ENCODE measurements around the gene PITRM1.

PITRM1 gene

DNA sequence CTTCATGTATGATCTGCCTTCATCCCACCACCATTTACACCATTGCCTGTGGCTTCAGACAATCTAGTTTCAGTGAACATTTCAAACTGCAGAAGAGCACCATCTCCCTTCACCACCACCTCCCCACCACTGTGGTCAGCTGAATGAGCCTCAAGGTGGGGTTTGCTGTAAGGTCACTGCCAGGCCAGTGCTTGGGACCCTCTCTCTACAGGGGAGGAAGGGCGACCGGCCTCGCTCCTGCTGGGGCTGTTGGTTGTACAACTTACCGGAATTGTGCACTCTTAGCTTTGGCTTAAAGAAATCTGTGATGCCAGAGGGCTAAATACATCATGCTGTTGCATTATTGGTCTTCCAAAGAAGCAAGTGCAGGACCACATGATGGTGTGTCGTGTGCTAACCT lies 78.6 kb downstream of the PITRM1 start:
- H3K36me3 ChIP-seq (replicated peaks), result peaks cover 4% of the 10 kb centered on the region
- TF ChIP-seq, protein P1, sequence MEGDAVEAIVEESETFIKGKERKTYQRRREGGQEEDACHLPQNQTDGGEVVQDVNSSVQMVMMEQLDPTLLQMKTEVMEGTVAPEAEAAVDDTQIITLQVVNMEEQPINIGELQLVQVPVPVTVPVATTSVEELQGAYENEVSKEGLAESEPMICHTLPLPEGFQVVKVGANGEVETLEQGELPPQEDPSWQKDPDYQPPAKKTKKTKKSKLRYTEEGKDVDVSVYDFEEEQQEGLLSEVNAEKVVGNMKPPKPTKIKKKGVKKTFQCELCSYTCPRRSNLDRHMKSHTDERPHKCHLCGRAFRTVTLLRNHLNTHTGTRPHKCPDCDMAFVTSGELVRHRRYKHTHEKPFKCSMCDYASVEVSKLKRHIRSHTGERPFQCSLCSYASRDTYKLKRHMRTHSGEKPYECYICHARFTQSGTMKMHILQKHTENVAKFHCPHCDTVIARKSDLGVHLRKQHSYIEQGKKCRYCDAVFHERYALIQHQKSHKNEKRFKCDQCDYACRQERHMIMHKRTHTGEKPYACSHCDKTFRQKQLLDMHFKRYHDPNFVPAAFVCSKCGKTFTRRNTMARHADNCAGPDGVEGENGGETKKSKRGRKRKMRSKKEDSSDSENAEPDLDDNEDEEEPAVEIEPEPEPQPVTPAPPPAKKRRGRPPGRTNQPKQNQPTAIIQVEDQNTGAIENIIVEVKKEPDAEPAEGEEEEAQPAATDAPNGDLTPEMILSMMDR (IDR thresholded peaks at IDR 0.05; ENCODE audit: low read depth, low read length, missing control alignments), result no peak
- H3K27me3 ChIP-seq (replicated peaks), result no peaks in the 10 kb centered on the region
- H3K4me3 ChIP-seq (ENCODE audit: low read depth, low read length), result no peak overlapping the region
- H3K27ac ChIP-seq, result peak overlapping the region; percentile 99
- no peak for DNase-seq
- in situ Hi-C loops (cut with HindIII; ENCODE audit: low pct_ligation_motif_present, low sequenced_read_pairs), result no loop called here

DNA sequence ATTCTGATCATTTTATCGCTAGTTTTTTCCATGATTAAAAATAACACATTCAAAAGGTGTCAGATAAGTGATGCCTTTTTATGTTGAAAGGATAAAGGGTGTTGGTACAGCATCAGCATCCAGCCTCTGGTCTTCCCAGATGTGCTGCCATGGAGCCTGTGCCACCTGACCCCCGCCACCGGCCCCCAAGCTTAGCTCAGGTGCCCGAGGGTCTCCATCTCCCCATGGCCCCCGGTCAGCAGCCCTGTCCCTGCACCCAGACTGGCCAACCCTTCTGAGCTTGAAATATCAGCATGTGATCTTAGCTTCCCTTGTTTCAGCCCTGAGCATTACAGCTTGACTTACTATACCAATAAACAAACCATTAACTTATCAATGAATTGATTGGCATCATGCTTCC lies 80.7 kb downstream of the PITRM1 start:
- no peak for DNase-seq
- TF ChIP-seq, protein P1 (IDR thresholded peaks at IDR 0.05; ENCODE audit: low read depth, low read length, missing control alignments), result no peak
- in situ Hi-C loops (cut with HindIII; ENCODE audit: low pct_ligation_motif_present, low sequenced_read_pairs), result no loop called here
- H3K36me3 ChIP-seq (replicated peaks), result peaks cover 4% of the 10 kb centered on the region
- H3K27me3 ChIP-seq (replicated peaks), result no peaks in the 10 kb centered on the region
- peak overlapping the region; percentile 89 for H3K27ac ChIP-seq
- no peak overlapping the region for H3K4me3 ChIP-seq (ENCODE audit: low read depth, low read length)

DNA sequence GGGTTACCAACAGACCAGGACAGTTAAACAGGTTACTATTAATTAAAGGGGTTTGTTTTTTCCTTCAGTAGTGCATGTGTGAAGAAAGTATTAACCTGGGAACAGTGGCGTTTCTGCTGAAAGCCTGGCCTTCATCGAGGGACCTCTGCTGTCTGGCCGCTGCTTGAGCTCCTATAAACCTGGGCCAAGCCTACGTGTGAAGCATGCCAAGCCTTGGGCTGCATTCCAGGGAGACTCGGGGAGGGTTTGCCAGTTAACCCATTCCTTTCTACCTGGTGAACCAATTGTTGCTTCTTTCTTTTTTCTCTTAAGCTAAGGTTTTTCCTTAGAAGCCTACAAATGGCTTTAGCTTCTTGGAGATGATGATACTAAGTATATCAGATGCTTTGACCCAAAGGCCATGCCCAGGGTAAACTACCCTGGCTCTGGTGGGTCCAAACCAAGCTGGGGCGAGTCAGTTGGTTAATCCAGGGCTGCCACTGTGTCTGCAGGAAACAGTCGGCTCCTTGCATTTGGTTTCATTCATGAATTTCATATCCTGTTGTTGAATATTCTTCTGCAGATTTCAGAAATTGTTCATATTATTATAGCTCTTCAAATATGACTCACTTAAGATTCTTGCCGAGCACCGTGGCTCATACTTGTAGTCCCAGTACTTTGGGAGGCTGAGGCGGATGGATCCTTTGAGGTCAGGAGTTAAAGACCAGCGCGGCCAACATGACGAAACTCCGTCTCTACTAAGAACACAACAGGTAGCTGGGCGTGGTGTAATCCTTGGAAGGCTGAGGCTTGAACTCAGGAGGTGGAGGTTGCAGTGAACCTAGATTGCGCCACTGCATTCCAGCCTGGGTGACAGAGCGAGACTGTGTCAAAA lies 81.4 kb downstream of the PITRM1 start:
- in situ Hi-C loops (cut with HindIII; ENCODE audit: low pct_ligation_motif_present, low sequenced_read_pairs), result no loop called here
- H3K36me3 ChIP-seq (replicated peaks), result peaks cover 4% of the 10 kb centered on the region
- H3K27me3 ChIP-seq (replicated peaks), result no peaks in the 10 kb centered on the region
- peak; percentile 95 for DNase-seq
- TF ChIP-seq, protein P1 (IDR thresholded peaks at IDR 0.05; ENCODE audit: low read depth, low read length, missing control alignments), result no peak
- H3K27ac ChIP-seq, result peak overlapping the region; percentile 89
- peak overlapping the region; percentile 3 for H3K4me3 ChIP-seq (ENCODE audit: low read depth, low read length)

DNA sequence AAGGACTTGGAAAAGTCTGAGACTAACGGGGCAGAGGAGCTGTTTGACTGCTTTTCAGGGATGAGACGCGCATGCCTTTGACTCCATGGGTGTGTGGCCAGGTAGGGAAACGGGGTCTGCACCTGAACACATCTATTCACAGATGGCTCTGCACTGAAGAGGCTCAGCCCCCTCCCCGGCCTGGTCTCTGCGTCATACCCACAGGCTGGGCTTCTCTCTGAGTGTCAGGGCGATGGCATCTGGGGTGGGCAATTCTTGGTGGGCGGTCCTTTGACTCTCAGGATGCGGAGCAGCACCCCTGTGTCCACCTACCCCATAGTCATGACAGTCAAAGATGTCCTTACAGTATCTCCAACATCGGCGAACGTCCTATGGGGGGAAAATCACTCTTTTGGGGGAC lies 82.2 kb downstream of the PITRM1 start:
- in situ Hi-C loops (cut with HindIII; ENCODE audit: low pct_ligation_motif_present, low sequenced_read_pairs), result no loop called here
- H3K27ac ChIP-seq, result peak overlapping the region; percentile 89
- TF ChIP-seq, protein P1 (IDR thresholded peaks at IDR 0.05; ENCODE audit: low read depth, low read length, missing control alignments), result no peak
- H3K4me3 ChIP-seq (ENCODE audit: low read depth, low read length), result no peak overlapping the region
- H3K27me3 ChIP-seq (replicated peaks), result no peaks in the 10 kb centered on the region
- peaks cover 4% of the 10 kb centered on the region for H3K36me3 ChIP-seq (replicated peaks)
- no peak for DNase-seq
